Caki2 (cell line): Measurements from ENCODE around the gene CNGA3. TPM values are rescaled to one million over a fixed set of nuclear protein-coding genes. Genes with fewer than 3 reads are reported as not detected.
"Not testable (repeated sequence)": the region's sequence is repeated elsewhere in the genome, so short reads cannot be mapped to it uniquely, and the experiment has no call there.

ENCODE experiments used
- DNase-seq: peaks from one replicate; pipeline ENCODE4 v3.0.0-alpha.2; 2015; ENCODE audit warnings: low read depth
- in situ Hi-C: cut with HindIII; loops from 2 replicates; pipeline ENCODE4 v1.10.0; 2016; ENCODE audit warnings: low sequenced_read_pairs, low pct_unique_long_range_greater_than_20kb, mixed read lengths
- total RNA-seq: library from RNA; depleted of rRNA; stranded (reverse); fragments of >200 nt; shearing (Covaris generic); gene quantifications from 2 replicates; pipeline ENCODE4 v1.2.3, GENCODE V29; 2014; ENCODE audit warnings: low replicate concordance; rRNA removed

The CNGA3 gene
- not detected in 2 replicates for total RNA-seq

GRCh38 chr2:98346311-98347236, at the start of gene CNGA3:
TSS of gene CNGA3 (plus strand) at chr2:98346456. CDS start at chr2:98369976, 23,520 bp downstream.
- DNase-seq = no peak

GRCh38 chr2:98297817-98298682, 48.2 kb upstream of the CNGA3 start:
- in situ Hi-C loops = no loop called here
- DNase-seq = no peak

More at GRCh38 chr2:98346311-98347236, at the start of gene CNGA3:
- in situ Hi-C loops = no loop called here

DNA sequence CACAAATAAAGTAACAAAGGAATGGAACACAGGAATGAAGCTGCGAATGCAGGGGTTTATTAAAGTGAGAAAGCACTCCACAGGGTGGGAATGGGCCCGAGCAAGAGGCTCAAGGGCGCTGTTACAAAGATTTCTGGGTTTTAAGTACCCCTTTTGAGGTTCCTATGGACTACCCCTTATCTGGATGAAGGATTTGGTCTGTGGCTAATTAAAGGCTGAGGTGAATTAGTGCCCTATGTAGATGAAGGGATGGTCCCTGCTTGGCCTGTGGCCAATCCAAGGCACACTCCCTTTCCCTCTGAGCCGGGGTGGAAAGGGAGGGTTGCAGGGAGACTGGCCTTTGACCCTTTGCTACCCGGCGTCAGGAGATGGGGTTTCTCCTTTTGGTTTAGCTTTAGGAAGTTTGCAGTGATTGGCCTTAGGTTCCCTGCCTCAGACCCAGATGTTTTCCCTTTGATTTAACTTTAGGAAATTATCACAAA, 47.5 kb upstream of the CNGA3 start:
- DNase-seq = no peak
- in situ Hi-C loops = no loop called here

DNA sequence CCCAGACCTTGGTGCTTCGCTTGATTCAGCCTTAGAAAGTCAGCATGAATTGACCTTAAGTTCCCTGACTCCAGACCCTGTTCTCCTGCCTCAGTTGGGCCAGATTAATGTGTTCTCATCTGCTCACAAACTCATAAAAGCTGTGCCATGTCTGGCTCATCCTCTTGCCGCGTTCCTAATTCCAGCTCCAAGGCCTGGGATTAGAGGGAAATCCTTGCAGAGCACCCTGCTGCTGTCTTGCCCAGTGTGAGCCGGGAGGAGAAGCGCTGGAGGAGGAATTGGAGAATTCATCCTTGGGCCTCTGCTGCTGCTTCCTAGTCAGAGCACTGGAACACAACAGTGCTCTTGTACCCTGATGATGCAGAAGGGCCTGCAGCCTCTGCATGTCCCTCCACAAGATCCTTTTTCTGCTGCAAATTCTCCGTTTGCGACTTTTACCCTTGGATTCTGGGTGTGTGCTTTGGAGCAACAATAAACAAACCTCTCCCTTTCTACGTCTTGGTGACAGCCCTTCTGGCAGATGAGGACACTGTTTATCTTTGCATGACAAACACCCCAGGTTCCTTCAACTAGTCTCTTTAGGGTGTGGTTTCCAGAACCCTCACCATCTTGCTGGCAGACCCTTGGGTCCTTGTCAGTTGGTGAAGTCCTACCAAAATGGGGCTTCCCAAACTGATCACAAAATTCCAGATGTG, 46.9 kb upstream of the CNGA3 start:
- DNase-seq = no peak
- in situ Hi-C loops = no loop called here

- in situ Hi-C loops = no loop called here
- DNase-seq = no peak
Observed at GRCh38 chr2:98300141-98300874, 45.9 kb upstream of the CNGA3 start.

DNA sequence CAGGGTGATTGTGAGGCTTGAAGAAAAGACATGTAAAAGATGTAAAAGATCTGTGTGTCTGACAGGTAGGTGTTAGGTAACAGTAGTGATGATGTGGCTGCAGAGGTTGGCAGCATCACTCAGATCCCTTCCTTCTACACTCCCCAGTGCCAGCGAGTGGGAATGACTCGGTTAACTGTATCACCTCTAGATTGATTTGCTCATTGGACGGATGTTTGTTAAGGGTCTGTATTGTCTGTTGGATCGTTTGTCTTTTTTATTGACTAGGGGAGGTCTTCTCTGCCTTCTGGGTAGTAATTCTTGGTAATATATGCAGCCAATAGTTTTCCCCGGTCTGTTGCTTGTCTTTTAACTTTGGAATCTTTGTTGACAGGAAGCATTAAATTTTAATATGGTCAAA, 44.8 kb upstream of the CNGA3 start:
- no peak for DNase-seq
- in situ Hi-C loops = no loop called here

DNA sequence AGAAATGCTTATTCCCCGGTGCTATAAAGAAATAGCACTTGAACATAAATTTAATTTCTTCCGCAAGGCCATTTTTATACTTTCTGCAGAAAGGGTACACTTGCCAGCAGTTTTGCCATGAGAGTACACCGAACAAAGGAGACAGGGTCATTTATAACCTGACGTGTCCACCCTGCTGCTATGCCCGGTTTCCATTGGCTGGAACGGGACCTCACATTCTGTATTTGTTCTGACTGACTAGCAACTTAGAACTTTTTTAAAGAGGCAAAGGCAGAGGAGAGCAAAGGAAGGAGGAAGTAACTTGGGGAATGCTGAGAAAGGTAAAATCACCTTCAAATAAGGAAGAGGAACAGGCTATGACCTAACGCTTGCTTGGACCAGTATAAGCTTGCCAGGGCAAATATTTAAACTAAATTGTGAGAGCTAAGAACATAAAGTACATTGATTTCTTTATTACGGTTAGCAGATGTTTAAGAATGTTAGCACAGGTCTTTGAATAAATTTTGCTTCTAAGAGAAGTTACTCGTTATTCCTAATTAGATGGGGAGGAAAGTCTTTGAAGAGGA, 39.0 kb upstream of the CNGA3 start:
- in situ Hi-C loops, DNase-seq: not testable (repeated sequence)

DNA sequence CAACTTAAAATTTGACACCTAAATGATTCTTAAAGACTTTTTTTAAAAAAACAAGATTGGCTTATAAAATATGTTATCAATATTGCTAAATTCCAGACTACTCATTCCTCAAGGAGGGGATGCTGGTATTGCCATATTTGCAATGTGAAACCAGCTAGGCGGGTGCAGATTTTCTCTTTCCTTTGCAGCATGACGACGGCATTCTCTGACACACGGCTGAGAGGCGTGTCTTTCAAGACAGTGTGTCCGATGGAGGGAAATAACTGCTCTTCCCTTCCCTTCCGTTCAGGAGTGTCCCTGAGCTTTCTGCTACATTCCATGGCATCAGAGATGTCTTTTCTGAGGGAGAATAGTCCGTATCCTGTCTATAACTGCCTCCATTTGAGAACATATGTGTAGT, 38.2 kb upstream of the CNGA3 start:
- no peak for DNase-seq
- in situ Hi-C loops = no loop called here

DNA sequence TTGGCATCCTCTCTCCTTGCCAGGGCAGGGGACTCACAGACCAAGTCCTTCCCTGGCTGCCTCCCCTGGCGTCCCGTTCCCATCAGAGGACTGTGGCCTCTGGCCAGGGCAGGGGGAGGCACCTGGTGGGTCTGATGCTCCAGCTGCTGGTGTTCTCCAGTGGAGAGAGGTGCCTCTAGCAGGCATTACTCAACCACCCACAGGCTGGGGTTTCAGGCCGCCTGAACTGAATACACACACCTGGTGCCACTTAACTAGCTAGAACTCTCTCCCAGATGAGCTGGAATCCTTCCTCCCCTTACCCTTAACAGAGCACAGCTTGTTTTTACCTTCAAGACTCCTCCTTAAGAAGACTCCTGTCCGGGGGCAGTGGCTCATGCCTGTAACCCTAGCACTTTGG, 37.7 kb upstream of the CNGA3 start:
- in situ Hi-C loops = no loop called here

DNA sequence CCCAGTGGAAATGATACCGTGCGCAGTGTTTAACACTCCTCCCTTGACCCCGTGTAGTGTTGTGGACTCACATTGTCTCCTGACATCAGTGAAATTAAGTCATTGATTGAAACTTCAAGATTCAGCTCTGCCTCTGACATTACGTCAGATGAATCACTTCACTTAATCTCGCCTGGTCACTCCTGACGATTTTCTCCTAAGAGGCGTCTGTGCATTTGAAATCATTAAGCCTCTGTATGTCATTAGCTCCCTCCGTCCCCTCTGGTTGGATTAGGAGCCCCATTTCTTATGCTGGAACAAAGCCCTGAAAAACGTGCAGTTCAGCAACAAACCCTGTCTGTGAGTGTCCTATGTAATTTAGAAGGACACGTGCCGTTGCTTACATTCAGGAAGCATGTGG, 36.7 kb upstream of the CNGA3 start:
- in situ Hi-C loops = no loop called here
- DNase-seq = no peak

More for the DNA sequence above, 37.7 kb upstream of the CNGA3 start:
- DNase-seq = no peak

DNA sequence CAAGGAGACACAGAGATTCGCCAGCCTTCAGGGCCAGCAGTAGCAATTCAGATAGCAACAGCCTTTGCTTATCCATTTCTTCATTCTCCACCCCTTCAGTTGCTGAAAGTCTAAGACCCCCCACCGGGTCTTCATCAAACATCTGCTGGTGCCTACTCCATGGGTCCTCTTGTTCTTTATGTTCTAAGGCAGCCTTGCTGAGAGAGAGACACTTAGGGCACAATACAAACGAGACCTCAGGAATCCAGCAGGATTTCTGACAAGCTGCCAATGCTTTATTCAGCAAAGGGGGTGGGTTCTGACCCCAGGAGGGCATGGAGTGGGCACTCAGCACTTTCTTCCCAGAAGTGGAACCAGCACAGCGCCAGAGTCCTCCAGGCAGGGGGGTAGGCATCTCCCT, 36.2 kb upstream of the CNGA3 start:
- DNase-seq = no peak
- in situ Hi-C loops = no loop called here

DNA sequence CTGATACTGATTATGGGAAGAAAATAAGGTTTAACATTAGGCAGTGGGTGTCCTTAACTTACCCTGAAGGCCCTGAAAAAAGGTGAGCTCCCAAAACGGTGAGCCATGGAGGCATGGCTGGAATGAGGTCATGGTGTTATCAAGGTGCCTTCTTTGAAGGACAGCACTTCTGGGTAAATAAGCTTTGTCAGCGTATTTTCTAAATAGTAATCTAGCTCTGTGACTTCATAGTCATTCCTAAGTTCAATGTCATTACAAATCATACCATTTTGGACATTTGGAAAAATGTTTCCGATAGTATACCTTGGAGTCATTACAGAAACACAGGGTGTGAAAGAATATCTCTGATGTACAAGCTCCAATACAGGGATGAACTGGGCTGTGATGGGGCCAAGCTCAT, 35.2 kb upstream of the CNGA3 start:
- no peak for DNase-seq
- in situ Hi-C loops = no loop called here

- no peak for DNase-seq
- in situ Hi-C loops = no loop called here
Observed at GRCh38 chr2:98311771-98312545, 34.3 kb upstream of the CNGA3 start.

DNA sequence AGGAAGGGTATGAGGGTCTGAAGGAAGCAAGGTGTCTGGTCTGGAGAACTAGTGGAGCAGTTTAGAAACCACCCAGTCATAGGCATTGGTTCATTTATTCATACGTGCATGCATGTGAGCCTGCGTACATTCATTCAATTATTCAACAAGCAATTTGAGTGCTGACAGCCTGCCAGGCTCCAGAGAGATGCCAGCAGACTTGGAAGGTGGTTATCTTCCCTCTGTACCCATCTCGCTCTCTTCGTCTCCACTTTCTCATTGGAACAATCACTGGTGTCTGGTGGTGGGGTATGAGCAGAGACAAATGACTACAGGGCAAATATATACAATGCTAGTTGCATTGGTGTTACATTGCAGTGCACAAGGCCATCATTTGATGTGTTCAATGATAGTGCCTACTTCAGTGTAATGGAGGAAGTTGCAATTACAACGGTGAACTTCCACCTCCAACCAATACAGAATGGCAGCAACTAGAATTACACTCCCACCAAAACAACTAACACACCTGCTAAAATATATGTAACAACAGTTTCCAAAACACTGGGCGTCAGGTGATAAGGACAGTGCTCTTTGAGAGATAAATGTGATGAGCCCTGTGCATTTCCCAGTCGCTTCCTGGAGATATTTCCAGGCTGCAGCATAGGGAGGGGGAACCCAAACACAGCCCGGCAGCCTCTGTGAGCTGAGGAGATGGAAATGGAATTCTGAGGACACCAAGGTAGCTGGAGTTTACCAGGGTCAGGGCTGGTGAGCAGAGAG, 32.6 kb upstream of the CNGA3 start:
- DNase-seq = no peak
- in situ Hi-C loops = no loop called here

DNA sequence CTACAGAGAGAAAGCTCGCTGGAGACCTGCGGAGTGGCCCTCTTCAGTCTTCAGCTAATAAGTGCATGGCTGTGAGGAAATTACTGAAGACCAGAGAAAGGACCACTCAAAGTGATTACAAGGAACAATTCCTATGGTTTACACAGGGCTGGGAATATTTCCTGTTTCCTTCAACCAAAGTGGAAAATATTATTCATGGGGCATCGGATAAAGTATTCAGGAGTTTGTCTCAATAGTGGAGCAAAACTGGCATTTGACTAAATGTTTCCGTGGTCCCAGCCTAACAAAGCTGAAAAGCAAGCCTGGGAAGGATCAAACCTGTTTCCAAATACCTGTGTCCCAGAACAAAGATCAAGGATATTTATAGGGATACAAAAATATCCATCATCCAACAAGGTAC, 32.0 kb upstream of the CNGA3 start:
- DNase-seq = no peak
- in situ Hi-C loops = no loop called here

GRCh38 chr2:98315957-98316356, 30.3 kb upstream of the CNGA3 start:
- in situ Hi-C loops = no loop called here
- no peak for DNase-seq
